Measurements from ENCODE around the gene MAL. TPM values are rescaled to one million over a fixed set of nuclear protein-coding genes. Genes with fewer than 3 reads are reported as not detected.

The MAL gene
- total and polyA plus RNA-seq, 2 of the 13 experiments (the other 11 are each of a cell fraction or from before 2014, with no cell fraction given), result not detected

GRCh38 chr2:95060446-95061118 is 35.1 kb downstream of the MAL start (continued):
- no peak for TF ChIP-seq ZBTB14 (CRISPR knock-in tag; IDR thresholded peaks at IDR 0.05)
- TF ChIP-seq NFAT5 (CRISPR knock-in tag; IDR thresholded peaks at IDR 0.05), result 0 out of 2 replicates have a peak, but pooled peaks have one; percentile 23
- no peak for TF ChIP-seq KLF9 (CRISPR knock-in tag; IDR thresholded peaks at IDR 0.05; ENCODE audit: low read depth)
- no peak for TF ChIP-seq GTF3A (CRISPR knock-in tag; conservative IDR thresholded peaks at IDR 0.05)
- peak; percentile 52 for TF ChIP-seq ZFP91 (CRISPR knock-in tag; IDR thresholded peaks at IDR 0.05; ENCODE audit: borderline replicate concordance)
- 0 out of 4 replicates have a peak, but pooled peaks of 1 of the 2 experiments have one; percentile 34 for TF ChIP-seq KLF16 (CRISPR knock-in tag; IDR thresholded peaks at IDR 0.05)
- no peak for TF ChIP-seq LCORL (IDR thresholded peaks at IDR 0.05)
- TF ChIP-seq LCORL (CRISPR knock-in tag; IDR thresholded peaks at IDR 0.05), result peak; percentile 91
- peak; percentile 83 for TF ChIP-seq HNF4A (CRISPR knock-in tag; IDR thresholded peaks at IDR 0.05)
- TF ChIP-seq RXRA (CRISPR knock-in tag; IDR thresholded peaks at IDR 0.05), result 0 out of 2 replicates have a peak, but pooled peaks have one; percentile 45
- TF ChIP-seq NFYC (CRISPR knock-in tag; IDR thresholded peaks at IDR 0.05), result no peak
- no peak for TF ChIP-seq ZNF33B (CRISPR knock-in tag; IDR thresholded peaks at IDR 0.05)
- TF ChIP-seq ZNF446 (CRISPR knock-in tag; IDR thresholded peaks at IDR 0.05), result no peak
- no peak for TF ChIP-seq ZNF737 (CRISPR knock-in tag; IDR thresholded peaks at IDR 0.05; ENCODE audit: borderline replicate concordance)
- TF ChIP-seq SOX13 (IDR thresholded peaks at IDR 0.05), result 0 out of 2 replicates have a peak, but pooled peaks have one; percentile 18
- TF ChIP-seq SOX13 (CRISPR knock-in tag; conservative IDR thresholded peaks at IDR 0.05 in 1 of 2, IDR thresholded peaks at IDR 0.05 in 1 of 2), result peak in 1 of 2 experiments; percentile 81; a peak in 2 of 4 replicates
- TF ChIP-seq ZNF574 (CRISPR knock-in tag; IDR thresholded peaks at IDR 0.05), result peak; percentile 33; the same call in 1 of the 2 replicates
- TF ChIP-seq NFE2L1 (CRISPR knock-in tag; IDR thresholded peaks at IDR 0.05; ENCODE audit: borderline replicate concordance), result no peak
- TF ChIP-seq MTF2 (CRISPR knock-in tag; IDR thresholded peaks at IDR 0.05; ENCODE audit: borderline replicate concordance), result no peak; the same call in 1 of the 2 replicates

All from HepG2 (cell line).